Cerebellar cortex (tissue), 1 donor: Measurements from ENCODE around the gene USP17L10.
A peak's percentile ranks its signal among the peaks of the same experiment; 100 is the strongest.
"Not testable (repeated sequence)": the region's sequence is repeated elsewhere in the genome, so short reads cannot be mapped to it uniquely, and the experiment has no call there.

Experiments
- DNase-seq: peaks from one replicate; pipeline ENCODE4 v3.0.0-alpha.2; 2015; ENCODE audit warnings: low spot score

The USP17L10 gene

GRCh38 chr4:9210357-9210756 lies at the start of gene USP17L10:
TSS of gene USP17L10 (plus strand) at chr4:9210657. CDS start at chr4:9210657, 0 bp downstream.
- not testable (repeated sequence) for DNase-seq

GRCh38 chr4:9165990-9166389 lies 44.5 kb upstream of the USP17L10 start:
- not testable (repeated sequence) for DNase-seq

GRCh38 chr4:9169791-9170459 lies 40.5 kb upstream of the USP17L10 start, which contains the start of gene FAM90A26:
TSS of gene FAM90A26 (plus strand) at chr4:9170409. CDS start at chr4:9173173, 2,764 bp downstream.
- DNase-seq: not testable (repeated sequence)

GRCh38 chr4:9214701-9215100 lies 4.2 kb downstream of the USP17L10 start:
- not testable (repeated sequence) for DNase-seq

- DNase-seq: not testable (repeated sequence)
Measured at GRCh38 chr4:9215105-9215504, 4.6 kb downstream of the USP17L10 start, which contains the start of gene USP17L11. TSS of gene USP17L11 (plus strand) at chr4:9215405. CDS start at chr4:9215405, 0 bp downstream.

GRCh38 chr4:9219852-9220251 lies 9.4 kb downstream of the USP17L10 start, which contains the start of gene USP17L12:
TSS of gene USP17L12 (plus strand) at chr4:9220152. CDS start at chr4:9220152, 0 bp downstream.
- not testable (repeated sequence) for DNase-seq

GRCh38 chr4:9224596-9224995 lies 14.1 kb downstream of the USP17L10 start, which contains the start of gene USP17L13:
TSS of gene USP17L13 (plus strand) at chr4:9224896. CDS start at chr4:9224896, 0 bp downstream.
- DNase-seq: not testable (repeated sequence)

GRCh38 chr4:9230249-9230648 lies 19.8 kb downstream of the USP17L10 start:
- not testable (repeated sequence) for DNase-seq

- DNase-seq: not testable (repeated sequence)
Measured at GRCh38 chr4:9234085-9234484, 23.6 kb downstream of the USP17L10 start, which contains the start of gene USP17L15. TSS of gene USP17L15 (plus strand) at chr4:9234385. CDS start at chr4:9234385, 0 bp downstream.

- DNase-seq: not testable (repeated sequence)
Measured at GRCh38 chr4:9238461-9238860, 28.0 kb downstream of the USP17L10 start.

GRCh38 chr4:9243579-9243978 lies 33.1 kb downstream of the USP17L10 start, which contains the start of gene USP17L17:
TSS of gene USP17L17 (plus strand) at chr4:9243879. CDS start at chr4:9243879, 0 bp downstream.
- DNase-seq: not testable (repeated sequence)

GRCh38 chr4:9247953-9248680 lies 37.7 kb downstream of the USP17L10 start, which contains the start of gene USP17L18:
TSS of gene USP17L18 (plus strand) at chr4:9248630. CDS start at chr4:9248630, 0 bp downstream.
- DNase-seq: peak; percentile 0

GRCh38 chr4:9253078-9253477 lies 42.6 kb downstream of the USP17L10 start, which contains the start of gene USP17L19:
TSS of gene USP17L19 (plus strand) at chr4:9253378. CDS start at chr4:9253378, 0 bp downstream.
- not testable (repeated sequence) for DNase-seq

- not testable (repeated sequence) for DNase-seq
Measured at GRCh38 chr4:9257824-9258223, 47.4 kb downstream of the USP17L10 start, which contains the start of gene USP17L20. TSS of gene USP17L20 (plus strand) at chr4:9258124. CDS start at chr4:9258124, 0 bp downstream.
